HUES48 (cell line): ENCODE data around the gene GATA5.

ENCODE experiments used
- H3K27ac ChIP-seq: one replicate; pipeline ENCODE4 v1.7.0; 2013; ENCODE audit warnings: low read depth, low read length, inconsistent platforms
- H3K27me3 ChIP-seq: 2 replicates; pipeline ENCODE4 v1.6.1; 2013; ENCODE audit warnings: mild to moderate bottlenecking, low read length; ENCODE audit not compliant: control insufficient read depth, insufficient read depth
- H3K36me3 ChIP-seq: 2 replicates; pipeline ENCODE4 v1.6.1; 2013; ENCODE audit warnings: low read length; ENCODE audit not compliant: control insufficient read depth, insufficient read depth
- H3K4me1 ChIP-seq: 2 replicates; pipeline ENCODE4 v1.6.1; 2013; ENCODE audit warnings: mild to moderate bottlenecking, low read length; ENCODE audit not compliant: control insufficient read depth, insufficient read depth
- H3K4me3 ChIP-seq: 2 replicates; pipeline ENCODE4 v1.5.1; 2013; ENCODE audit warnings: mild to moderate bottlenecking, low read depth, low read length
- H3K9ac ChIP-seq: 2 replicates; pipeline ENCODE4 v1.6.1; 2013; ENCODE audit warnings: mild to moderate bottlenecking, low read depth, low read length, moderate library complexity
- H3K9me3 ChIP-seq: 2 replicates; pipeline ENCODE4 v1.6.1; 2013; ENCODE audit warnings: low read length; ENCODE audit not compliant: control insufficient read depth, insufficient read depth

Gene GATA5

GRCh38 chr20:62475772-62476055 lies at the start of gene GATA5:
Gene GATA5 (minus strand): TSS chr20:62475995. CDS start chr20:62475521, 474 bp downstream.
- Histone ChIP-seq H3K4me1 (peaks cover 6% of the 10 kb centered on the region; the same call in 1 of the 2 replicates), H3K27ac (no peak within 1 kb of the TSS), H3K27me3 (peaks cover 83% of the 10 kb centered on the region), H3K9ac (no peak within 1 kb of the TSS), H3K9me3 (no peaks in the 10 kb centered on the region), H3K36me3 (no peaks in the 10 kb centered on the region), H3K4me3 (peak within 1 kb of the TSS; percentile 57)

GRCh38 chr20:62525014-62525413 lies 49.2 kb upstream of the GATA5 start:
- Histone ChIP-seq H3K27ac (no peak overlapping the region), H3K27me3 (no peaks in the 10 kb centered on the region), H3K36me3 (no peaks in the 10 kb centered on the region), H3K4me1 (peaks cover 15% of the 10 kb centered on the region), H3K9ac (no peak overlapping the region), H3K4me3 (no peak overlapping the region), H3K9me3 (no peaks in the 10 kb centered on the region)

GRCh38 chr20:62524505-62524911 lies 48.7 kb upstream of the GATA5 start:
- Histone ChIP-seq H3K27ac (no peak overlapping the region), H3K27me3 (no peaks in the 10 kb centered on the region), H3K9ac (no peak overlapping the region), H3K4me3 (no peak overlapping the region), H3K36me3 (no peaks in the 10 kb centered on the region), H3K9me3 (no peaks in the 10 kb centered on the region), H3K4me1 (peaks cover 15% of the 10 kb centered on the region)

GRCh38 chr20:62523473-62524203 lies 47.8 kb upstream of the GATA5 start:
- Histone ChIP-seq H3K9me3 (no peaks in the 10 kb centered on the region), H3K27me3 (no peaks in the 10 kb centered on the region), H3K36me3 (no peaks in the 10 kb centered on the region), H3K9ac (no peak overlapping the region), H3K4me3 (no peak overlapping the region), H3K27ac (no peak overlapping the region), H3K4me1 (peaks cover 15% of the 10 kb centered on the region)

- H3K36me3 ChIP-seq, result no peaks in the 10 kb centered on the region
- H3K4me3 ChIP-seq, result no peak overlapping the region
- no peaks in the 10 kb centered on the region for H3K9me3 ChIP-seq
- H3K9ac ChIP-seq, result no peak overlapping the region
- H3K27ac ChIP-seq, result no peak overlapping the region
- no peaks in the 10 kb centered on the region for H3K27me3 ChIP-seq
- peaks cover 15% of the 10 kb centered on the region for H3K4me1 ChIP-seq
Measured at GRCh38 chr20:62522748-62523396, 47.1 kb upstream of the GATA5 start.

- Histone ChIP-seq H3K36me3 (no peaks in the 10 kb centered on the region), H3K9me3 (no peaks in the 10 kb centered on the region), H3K9ac (no peak overlapping the region), H3K27ac (no peak overlapping the region), H3K4me3 (no peak overlapping the region), H3K27me3 (no peaks in the 10 kb centered on the region), H3K4me1 (peaks cover 15% of the 10 kb centered on the region)
Measured at GRCh38 chr20:62519826-62520225, 44.0 kb upstream of the GATA5 start.

- Histone ChIP-seq H3K4me3 (no peak overlapping the region), H3K9ac (no peak overlapping the region), H3K36me3 (no peaks in the 10 kb centered on the region), H3K9me3 (no peaks in the 10 kb centered on the region), H3K27me3 (no peaks in the 10 kb centered on the region), H3K27ac (no peak overlapping the region), H3K4me1 (peaks cover 5% of the 10 kb centered on the region)
Measured at GRCh38 chr20:62518911-62519310, 43.1 kb upstream of the GATA5 start.

- H3K4me1 ChIP-seq, result no peaks in the 10 kb centered on the region
- no peaks in the 10 kb centered on the region for H3K27me3 ChIP-seq
- no peak overlapping the region for H3K9ac ChIP-seq
- H3K9me3 ChIP-seq, result no peaks in the 10 kb centered on the region
- H3K4me3 ChIP-seq, result no peak overlapping the region
- no peaks in the 10 kb centered on the region for H3K36me3 ChIP-seq
- no peak overlapping the region for H3K27ac ChIP-seq
Measured at GRCh38 chr20:62517901-62518610, 42.3 kb upstream of the GATA5 start.

- H3K9ac ChIP-seq, result no peak overlapping the region
- H3K27ac ChIP-seq, result no peak overlapping the region
- H3K4me1 ChIP-seq, result no peaks in the 10 kb centered on the region
- H3K27me3 ChIP-seq, result no peaks in the 10 kb centered on the region
- H3K9me3 ChIP-seq, result no peaks in the 10 kb centered on the region
- H3K4me3 ChIP-seq, result no peak overlapping the region
- no peaks in the 10 kb centered on the region for H3K36me3 ChIP-seq
Measured at GRCh38 chr20:62517168-62517567, 41.4 kb upstream of the GATA5 start.

- Histone ChIP-seq H3K36me3 (no peaks in the 10 kb centered on the region), H3K27ac (no peak overlapping the region), H3K4me1 (no peaks in the 10 kb centered on the region), H3K27me3 (no peaks in the 10 kb centered on the region), H3K9me3 (no peaks in the 10 kb centered on the region), H3K9ac (no peak overlapping the region), H3K4me3 (no peak overlapping the region)
Measured at GRCh38 chr20:62516338-62516737, 40.5 kb upstream of the GATA5 start.

- Histone ChIP-seq H3K9me3 (no peaks in the 10 kb centered on the region), H3K27me3 (no peaks in the 10 kb centered on the region), H3K4me1 (no peaks in the 10 kb centered on the region), H3K9ac (no peak overlapping the region), H3K27ac (no peak overlapping the region), H3K36me3 (no peaks in the 10 kb centered on the region), H3K4me3 (no peak overlapping the region)
Measured at GRCh38 chr20:62515826-62516225, 40.0 kb upstream of the GATA5 start.
